PFSK-1 (cell line): ENCODE results near the gene F5.

Source experiments
- FOXP2 ChIP-seq: optimal IDR thresholded peaks from 2 replicates; pipeline ENCODE3; 2011; ENCODE audit warnings: borderline replicate concordance, control low read depth, inconsistent platforms; ENCODE audit not compliant: insufficient read depth; ENCODE audit errors: extremely low read length, extremely low read depth
- POLR2AphosphoS5 ChIP-seq: IDR thresholded peaks from 2 replicates; pipeline ENCODE4 v1.6.1; 2012; ENCODE audit warnings: low read depth, mild to moderate bottlenecking, control low read depth, low read length, moderate library complexity
- SIN3A ChIP-seq: IDR thresholded peaks from 2 replicates; pipeline ENCODE4 v1.6.1; 2012; ENCODE audit warnings: mild to moderate bottlenecking, low read length, moderate library complexity, borderline replicate concordance; ENCODE audit not compliant: insufficient read depth
- TAF1 ChIP-seq: IDR thresholded peaks from 2 replicates; pipeline ENCODE4 v1.6.1; 2012; ENCODE audit warnings: low read length, control low read depth, borderline replicate concordance; ENCODE audit not compliant: insufficient read depth
- TF ChIP-seq, protein P1 (sequence below), 2 experiments: IDR thresholded peaks; 2 replicates each; pipeline versions ENCODE4 v1.6.1 to v1.8.0; 2011 to 2012; ENCODE audit warnings: low read depth in 2 of 2, low read length in 2 of 2, control low read depth in 1 of 2, inconsistent platforms in 1 of 2, mild to moderate bottlenecking in 1 of 2, moderate library complexity in 1 of 2; ENCODE audit not compliant: insufficient read depth in 1 of 2

- TF ChIP-seq SIN3A = no peak
- TF ChIP-seq TAF1 = no peak
- no peak for TF ChIP-seq POLR2AphosphoS5
- TF ChIP-seq, protein P1, sequence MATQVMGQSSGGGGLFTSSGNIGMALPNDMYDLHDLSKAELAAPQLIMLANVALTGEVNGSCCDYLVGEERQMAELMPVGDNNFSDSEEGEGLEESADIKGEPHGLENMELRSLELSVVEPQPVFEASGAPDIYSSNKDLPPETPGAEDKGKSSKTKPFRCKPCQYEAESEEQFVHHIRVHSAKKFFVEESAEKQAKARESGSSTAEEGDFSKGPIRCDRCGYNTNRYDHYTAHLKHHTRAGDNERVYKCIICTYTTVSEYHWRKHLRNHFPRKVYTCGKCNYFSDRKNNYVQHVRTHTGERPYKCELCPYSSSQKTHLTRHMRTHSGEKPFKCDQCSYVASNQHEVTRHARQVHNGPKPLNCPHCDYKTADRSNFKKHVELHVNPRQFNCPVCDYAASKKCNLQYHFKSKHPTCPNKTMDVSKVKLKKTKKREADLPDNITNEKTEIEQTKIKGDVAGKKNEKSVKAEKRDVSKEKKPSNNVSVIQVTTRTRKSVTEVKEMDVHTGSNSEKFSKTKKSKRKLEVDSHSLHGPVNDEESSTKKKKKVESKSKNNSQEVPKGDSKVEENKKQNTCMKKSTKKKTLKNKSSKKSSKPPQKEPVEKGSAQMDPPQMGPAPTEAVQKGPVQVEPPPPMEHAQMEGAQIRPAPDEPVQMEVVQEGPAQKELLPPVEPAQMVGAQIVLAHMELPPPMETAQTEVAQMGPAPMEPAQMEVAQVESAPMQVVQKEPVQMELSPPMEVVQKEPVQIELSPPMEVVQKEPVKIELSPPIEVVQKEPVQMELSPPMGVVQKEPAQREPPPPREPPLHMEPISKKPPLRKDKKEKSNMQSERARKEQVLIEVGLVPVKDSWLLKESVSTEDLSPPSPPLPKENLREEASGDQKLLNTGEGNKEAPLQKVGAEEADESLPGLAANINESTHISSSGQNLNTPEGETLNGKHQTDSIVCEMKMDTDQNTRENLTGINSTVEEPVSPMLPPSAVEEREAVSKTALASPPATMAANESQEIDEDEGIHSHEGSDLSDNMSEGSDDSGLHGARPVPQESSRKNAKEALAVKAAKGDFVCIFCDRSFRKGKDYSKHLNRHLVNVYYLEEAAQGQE (IDR thresholded peaks at IDR 0.05; ENCODE audit: insufficient read depth in 1 of 2, low read depth in 2 of 2, low read length in 2 of 2) = no peak
- no peak for TF ChIP-seq FOXP2
These were observed 108.1 kb downstream of the F5 start for GRCh38 chr1:169478094-169478672.
